Measurements from ENCODE around the gene SUSD1.

SUSD1 gene

DNA sequence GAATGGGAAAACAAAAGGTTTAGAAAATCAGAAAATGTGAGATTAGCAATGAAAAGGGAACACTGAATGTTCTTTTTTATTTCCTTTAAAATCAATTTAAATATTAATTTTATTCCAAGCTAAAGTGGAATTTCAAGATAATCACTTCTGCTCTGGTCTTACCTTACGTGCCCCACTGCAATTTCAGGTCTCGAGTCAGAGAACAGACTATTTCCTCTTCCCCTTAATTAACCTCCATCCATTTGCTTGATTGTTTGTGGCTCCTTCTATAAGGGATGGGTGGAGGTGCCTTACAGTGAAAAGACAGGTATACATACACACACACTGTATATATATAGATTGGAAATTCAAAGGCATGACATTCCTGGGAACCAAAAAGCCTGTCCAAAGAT, 137.1 kb downstream of the SUSD1 start:
- no peak for DNase-seq

DNA sequence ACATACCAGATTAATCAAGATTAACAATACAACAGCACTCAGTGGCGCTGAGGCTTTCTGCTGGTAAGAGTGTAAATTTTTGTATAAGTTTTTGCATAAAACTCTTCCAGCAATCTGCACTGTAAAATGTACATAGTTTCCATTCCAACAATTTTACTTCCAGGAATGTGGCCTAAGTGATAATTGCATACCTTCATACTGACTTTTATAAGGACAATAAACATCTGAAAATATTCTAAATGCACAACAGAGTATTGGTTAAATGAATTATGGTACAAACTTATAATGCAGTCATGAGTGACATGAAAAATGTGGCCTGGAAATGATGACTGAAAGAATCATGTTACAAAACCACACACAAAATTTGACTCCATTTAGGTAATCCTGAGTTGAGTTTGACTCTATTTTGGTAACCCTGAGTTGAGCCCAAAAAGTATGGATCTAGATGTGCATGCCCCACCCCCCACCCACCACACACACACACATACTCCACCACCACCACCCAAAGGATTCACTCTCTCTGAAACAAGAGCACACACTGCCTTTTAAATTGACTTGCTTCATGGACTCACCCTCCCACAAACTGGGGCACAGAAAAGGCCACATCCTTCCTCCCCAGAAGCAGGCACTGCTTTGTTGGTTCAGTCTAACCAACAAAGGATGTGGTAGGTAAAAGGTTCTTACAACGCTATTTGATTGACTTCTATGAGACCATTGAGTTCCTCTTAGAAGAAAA, 137.6 kb downstream of the SUSD1 start:
- no peak for DNase-seq

DNA sequence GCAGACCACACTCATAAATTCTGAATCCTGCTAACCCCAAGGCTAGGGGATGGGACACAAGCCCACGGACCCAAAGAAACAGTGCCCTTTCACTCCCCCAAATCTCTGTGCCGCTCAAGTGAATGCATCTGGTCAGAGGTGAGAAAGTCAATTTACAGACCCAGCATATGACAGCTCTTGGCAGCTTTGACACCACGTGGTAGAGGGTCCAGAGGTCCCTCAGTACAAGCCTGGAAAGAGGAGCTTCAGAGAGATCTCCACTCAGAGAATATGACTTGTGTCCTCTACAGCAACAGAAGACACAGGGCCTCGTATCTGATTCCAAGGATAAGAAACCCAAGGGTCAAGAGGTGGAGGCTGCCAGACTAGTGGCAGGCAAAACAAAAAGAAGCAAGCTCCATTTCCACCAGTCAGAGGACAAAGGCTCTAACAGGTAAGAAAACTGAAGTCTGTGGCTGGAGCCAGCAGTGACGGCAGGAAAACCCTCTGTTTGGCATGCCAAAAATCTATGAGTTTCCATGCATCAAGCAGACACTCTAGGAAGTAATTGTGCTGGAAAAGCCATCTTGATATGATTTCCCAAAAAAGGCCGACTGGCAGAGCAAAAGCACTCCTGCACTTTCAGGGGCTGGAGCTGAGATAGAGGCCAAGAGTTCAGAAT, 139.8 kb downstream of the SUSD1 start:
- no peak for DNase-seq

DNA sequence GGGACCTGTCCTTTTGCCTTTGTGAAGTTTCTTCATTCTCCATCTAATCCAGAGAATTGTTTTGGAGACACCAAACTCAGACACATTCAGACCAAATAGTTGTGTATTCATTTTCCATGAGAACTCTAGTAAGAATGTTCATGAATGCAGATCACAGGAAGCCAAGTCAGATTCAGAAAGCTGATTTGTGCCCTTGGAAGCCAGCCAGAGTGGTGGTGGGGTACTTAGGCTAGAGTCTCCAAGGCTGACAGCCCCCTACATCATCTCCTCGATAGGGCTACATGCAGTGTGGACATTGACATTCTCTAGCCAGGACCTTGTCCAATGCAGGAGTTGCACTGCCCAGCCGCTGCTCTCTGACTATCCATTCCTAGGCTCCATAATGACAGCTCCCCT, 140.9 kb downstream of the SUSD1 start:
- no peak for DNase-seq

DNA sequence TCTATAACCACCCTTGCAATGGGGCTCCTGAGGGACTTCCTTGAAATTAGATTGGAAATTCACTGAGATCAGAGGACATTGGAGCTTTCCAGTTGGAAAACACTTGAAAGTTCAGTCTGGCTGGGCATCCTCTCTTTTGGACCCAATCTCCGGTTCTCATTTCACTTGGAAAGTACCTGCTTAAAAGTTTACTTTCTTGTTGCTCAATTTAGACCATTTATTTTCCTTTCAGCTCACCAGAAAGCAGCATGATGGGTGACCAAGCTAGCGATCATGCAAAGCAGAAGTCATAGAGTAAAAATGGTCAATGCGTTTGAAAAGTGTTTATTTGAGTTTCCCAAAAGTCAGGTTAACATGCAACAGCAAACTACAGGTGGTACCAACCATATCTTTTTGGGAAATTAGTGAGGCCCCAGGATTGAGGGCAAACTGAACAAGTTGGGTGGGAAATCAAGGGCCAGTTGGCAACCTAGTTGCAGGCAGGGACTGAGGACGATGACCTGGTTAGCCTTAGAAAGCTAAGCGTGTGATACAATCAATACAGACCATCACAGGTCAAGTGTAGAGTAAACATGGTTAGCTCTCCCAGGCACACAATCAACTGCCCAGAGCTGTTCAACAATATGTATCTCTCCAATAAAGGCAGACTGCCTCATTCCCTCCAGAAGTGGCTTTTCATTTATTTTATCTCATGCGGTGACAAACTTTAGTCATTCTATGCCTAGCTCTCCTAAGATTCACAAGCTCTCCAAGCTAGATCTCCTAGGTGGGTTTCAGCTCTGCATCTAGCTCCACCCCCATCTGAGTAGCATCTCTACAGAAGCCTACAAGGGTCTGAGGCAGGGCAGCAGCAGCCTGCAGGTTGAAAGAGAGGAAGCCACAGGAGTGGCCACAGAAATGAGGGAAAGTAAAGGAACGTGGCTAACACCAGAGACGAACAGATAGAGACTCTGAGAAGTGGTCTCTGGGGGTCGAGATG, 141.6 kb downstream of the SUSD1 start:
- DNase-seq: no peak

DNA sequence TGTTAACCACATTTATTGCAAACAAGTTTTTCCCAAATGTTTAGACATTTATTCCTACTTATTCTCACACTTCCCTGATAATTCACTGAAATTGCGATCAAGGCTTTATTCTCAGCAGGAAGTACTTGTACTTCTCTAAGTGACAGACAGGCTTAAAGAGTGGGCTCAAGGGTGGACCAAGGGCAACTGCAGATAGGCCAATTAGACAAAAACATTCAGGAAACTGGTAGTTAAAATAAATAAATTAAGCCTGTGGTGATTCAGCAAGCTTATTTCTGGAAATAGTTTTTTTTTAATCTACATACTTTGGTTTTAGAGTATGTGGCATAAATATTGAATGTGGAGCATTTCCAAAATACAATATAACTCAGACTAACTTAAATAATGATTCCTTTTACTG, 142.4 kb downstream of the SUSD1 start:
- DNase-seq: no peak

DNA sequence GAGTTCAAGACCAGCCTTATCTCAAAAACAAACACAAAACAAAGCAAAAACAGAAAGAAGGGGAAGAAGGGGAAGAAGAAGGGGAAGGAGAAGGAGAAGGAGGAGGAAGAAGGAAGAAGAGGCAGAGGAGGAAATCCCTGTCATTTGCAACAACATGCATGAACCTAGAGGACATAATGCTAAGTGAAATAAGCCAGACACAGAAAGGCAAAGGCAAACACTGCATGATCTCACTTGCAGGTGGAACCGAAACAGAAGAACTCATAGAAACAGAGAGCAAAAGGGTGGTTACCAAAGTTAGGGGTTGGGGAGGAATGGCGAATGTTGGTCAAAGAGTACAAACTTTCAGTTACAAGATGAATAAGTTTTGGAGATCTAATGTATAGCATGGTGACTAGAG, 143.1 kb downstream of the SUSD1 start:
- no peak for DNase-seq

DNA sequence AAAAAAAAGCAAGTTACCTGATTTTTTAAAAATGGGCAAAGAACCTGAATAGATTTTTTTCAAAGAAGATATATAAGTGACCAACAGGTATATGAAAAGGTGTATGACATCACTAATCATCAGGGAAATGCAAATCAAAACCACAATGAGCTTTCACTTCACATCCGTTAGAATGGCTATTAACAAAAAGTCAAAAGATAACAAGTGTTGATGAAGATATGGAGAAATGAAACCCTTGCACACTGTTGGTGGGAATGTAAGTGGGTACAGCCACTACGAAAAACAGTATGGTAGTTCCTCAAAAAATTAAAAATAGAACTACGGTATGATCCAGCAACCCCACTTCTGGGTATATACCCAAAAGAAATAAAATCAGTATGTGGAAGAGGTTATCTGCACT, 143.7 kb downstream of the SUSD1 start:
- no peak for DNase-seq

DNA sequence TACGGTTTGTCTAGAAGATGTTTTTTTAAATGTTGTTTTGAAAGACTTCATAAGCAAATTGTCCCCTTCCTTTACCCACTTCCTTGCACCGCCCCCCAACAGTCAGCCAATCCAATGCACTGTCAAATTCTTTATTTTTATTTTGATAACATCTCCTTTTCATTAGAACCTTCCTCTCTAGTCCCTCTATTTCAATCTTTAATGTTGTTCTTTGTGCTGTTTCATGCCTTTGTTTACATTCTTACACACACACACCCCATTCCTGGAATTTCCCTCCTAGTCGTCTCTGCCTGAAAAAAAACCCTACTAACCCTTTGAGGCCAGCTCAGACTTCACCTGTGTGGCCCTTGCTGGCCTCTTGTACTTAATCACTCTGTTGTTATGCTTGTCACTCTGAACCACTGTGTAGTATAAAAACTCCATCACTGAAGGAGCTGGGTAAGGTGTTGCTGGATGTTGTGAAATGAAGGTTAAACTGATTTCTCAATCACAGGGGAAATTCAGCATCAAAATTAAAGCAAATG, 145.1 kb downstream of the SUSD1 start:
- no peak for DNase-seq

DNA sequence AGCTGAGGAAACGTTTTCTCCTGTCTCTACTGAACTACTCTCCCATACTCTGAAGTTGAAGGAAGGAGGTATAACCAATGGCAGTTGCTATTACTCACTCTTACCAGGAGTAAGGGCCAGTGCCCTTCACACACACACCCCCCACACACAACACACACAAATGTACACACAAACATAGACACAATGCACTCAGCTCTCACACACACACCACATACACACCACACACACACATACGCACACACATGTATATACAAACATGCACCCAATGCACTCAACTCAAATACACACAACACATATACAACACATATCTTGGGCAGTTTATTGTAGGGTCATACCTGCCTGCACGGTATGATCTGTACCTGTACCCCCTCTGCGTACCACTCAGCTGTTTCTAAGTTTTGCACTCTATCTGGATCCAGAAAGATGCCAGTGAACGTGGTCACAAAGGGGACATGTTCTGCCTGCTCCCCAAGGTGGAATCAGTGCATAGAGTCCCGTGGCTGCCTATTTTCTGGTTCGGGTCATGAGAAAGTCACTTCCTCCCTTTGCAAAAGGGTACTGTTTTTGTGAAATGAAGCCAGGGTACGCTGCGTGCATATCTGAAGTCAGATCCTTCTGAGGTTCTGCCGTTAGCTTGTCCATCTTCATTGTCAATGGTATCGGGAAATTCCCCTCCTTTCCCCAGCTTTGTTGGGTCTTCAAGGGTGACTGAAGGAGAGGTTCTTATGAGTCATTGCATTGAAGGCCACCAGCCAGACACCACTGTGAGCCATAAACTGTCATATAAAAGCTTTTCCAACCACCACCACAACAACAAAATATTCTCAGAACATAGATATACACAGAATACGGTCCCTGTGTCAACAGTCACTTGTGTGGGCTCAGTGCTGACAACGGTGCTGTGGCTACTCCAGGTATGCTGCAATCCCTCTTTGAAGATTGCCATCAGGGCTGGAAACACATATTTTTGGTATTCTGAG, 146.6 kb downstream of the SUSD1 start:
- DNase-seq: no peak

DNA sequence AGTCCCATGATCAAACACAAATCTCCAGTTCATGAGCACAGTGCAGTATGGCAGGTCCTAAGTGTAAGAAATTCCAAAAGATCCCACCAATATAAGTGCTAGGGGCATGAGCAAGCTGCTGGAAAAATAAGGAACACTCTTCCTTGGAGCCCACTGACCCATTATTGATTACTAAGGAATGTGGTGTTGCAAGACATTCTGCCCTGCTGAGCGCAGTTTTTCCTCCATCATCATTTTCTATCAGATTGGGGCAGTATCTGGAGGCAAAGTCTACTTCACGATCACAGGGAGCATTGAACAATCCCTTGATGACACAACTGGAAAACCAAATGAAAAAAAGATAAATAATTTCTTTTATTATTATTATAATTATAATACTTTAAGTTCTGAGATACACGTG, 149.2 kb downstream of the SUSD1 start:
- no peak for DNase-seq

DNA sequence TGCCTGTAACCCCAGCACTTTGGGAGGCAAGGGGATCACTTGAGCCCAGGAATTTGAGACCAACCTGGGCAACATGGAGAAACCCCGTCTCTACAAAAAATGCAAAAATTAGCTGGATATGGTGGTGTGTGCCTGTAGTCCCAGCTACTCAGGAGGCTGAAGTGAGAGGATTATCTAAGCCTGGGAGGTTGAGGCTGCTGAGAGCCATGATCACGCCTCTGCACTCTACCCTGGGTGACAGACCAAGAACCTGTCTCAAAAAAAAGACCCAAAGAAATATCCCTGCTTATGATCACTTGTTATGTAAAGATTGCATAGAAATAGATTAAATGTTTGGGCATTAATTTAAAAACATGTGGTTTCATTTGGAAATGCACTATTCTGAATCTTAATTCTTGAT, 153.4 kb downstream of the SUSD1 start:
- no peak for DNase-seq

DNA sequence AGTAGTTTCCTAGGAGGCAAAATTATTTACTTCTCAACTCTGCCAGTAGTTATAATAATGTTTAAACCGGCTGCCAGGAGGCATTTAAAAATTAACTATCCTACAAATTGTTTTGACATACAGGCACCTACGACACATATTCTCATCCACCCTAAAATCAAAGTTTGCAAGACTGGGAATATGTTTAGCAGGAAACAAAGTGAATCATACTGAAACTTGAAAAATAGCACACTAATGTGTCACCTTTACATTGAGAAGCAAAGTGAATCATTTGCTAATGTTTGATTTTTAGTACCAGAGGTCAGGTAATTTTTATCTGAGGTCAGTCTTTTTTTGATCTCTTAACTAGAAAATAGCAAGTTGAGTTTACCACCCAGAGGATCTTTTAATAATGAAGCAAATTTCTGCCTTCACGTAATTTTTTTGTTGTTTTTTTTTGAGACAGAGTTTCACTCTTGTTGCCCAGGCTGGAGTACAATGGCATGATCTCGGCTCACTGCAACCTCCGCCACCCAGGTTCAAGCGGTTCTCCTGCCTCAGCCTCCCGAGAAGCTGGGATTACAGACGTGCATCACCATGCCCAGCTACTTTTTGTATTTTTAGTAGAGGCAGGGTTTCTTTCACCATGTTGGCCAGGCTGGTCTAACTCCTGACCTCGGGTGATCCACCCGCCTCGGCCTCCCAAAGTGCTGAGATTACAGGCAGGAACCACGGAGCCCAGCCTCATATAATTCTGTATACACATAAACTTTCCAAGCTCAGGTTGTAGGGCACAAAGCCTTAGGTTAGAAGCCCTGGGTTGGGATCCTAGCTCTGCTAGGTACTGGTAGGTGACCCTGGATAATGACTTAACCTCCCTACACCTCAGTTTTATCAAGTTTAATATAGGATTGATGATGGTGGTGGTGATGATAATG, 154.2 kb downstream of the SUSD1 start:
- no peak for DNase-seq

DNA sequence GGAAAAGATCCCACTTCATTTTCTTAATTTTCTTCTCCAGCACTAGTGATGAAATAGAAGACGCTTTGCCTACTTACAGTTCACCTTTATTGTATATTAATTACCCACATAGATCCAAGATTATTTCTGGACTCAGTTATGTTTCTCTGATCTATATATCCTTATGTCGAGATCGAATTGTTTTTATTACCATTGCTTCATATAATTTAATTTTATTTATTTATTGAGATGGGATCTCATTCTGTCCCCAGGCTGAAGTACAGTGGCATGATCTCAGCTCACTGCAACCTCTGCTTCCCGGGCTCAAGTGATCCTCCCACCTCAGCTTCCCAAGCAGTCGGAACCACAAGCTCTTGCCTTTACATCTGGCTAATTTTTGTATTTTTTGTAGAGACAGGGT, 157.2 kb downstream of the SUSD1 start:
- DNase-seq: no peak

DNA sequence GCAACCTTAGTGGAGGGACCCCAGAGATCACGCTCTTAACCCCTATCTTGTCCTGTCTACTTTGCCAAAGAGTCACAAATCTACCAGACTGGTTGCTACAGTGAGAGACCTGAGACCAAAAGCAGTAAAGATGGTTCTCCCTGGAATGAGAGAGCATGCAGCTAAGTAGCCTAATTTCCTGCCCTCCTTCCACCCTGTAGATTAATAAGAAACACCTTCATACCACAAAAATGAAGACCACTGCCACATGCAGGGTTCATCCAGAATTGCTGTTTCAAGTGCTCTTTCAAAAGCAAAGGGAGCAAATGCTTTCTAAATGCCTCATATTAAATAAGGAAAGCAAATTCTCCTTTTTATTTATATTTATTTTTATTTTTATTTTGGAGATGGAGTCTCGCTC, 159.4 kb downstream of the SUSD1 start:
- no peak for DNase-seq

DNA sequence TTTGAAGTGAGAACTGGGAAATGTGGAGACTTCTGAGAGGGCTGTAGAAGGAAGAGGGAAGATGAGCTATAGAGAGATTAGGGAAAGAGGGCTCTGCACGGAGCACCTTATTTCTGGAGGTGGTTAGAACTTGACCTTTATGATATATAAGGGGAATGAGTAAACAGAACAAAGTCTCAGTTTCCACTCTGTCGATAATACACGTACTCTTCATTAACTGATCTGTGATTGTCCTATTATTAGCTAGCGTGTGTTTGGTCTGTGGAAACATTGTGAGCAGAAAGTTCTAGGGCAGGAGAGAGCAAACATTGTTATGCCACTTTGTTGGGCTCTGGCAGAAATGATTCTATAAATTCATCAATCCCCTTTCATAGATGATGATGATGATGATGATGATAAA, 159.9 kb downstream of the SUSD1 start:
- DNase-seq: no peak

DNA sequence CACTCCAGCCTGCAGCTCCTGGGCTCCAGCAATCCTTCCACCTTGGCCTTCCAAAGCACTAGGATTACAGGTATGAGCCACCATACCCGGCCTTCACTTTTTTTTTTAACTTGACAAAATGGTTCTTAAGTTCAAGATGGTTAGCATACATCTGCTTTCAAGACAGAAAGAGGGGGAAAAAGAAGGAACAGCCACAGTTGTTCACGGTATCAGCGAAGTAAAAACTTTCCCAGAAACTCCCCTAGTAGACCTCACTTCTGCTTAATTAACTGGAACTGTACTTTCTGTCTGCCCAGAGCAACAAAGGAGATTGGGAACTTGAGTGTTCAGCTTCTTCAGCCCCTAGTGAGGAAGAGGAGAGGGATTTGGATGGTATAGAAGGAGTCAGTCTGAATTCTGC, 161.8 kb downstream of the SUSD1 start:
- DNase-seq: no peak

DNA sequence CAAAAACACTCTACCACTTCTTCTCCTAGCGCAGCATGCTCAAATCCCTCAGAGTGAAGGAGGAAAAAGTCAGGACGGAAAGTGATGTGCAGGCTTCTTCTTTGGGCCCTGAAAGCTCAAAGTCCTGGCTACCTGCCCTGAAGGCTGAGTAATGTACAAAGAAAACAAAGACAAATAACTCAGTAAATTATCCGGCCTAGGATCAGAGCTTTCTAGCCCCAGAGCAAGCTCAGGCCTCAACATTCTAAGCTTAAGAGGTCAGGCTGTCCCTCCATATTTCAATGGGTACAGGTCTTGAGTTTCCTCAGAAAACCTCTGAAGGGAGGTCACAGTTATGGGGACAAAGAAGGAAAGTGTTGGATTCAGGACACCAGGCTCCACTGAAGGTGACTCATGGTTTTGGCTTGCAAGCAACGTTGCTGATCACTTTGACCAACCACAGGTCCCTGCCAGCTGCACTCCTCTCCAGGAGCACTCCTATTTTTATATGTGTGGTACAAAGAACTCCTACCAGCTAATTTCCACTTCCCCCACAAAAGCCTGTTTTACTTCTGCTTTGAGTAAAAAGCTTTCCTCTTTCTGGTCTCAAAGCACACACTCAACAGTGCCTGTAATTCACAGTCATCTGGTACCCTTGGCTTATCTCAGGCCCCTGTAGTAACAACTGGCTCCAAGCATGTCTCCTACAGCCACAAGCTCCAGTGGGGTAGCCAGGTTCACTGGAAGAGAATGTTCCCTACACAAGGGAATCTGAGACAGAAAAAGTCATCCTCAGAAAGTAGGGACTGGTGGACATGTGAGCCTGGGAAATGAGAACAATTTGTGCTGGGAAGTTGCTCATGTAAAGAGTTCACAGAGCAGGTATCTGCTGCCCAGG, 162.8 kb downstream of the SUSD1 start:
- DNase-seq: peak in 7 of 14 donors; percentile 10 to 58 (median 52)

DNA sequence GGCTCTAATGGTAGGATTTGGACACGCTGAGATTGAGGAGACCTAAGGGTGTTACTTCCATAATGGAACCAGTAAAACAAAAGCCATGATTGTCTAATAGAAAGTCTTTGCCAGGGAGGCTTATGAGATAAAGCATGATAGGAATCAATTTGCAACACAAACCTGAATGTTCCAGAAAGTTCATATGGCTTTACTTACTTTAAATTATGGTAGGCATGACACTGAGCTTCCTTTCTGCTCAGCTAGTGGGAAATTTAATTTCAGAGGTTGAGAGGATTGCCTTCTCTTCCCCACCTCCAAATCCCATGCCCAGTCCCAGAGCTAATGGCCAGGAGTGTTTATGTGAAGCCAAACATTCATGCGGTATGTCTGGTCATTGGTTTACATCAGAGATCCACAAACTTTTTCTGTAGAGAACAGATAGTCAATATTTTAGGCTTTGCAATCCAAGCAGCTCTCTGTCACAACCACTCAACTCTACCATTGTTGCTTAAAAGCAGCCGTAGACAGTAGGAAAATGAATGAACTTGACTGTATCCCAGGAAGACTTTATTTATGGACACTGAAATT, 164.0 kb downstream of the SUSD1 start:
- DNase-seq: no peak
